Endodermal cell (in vitro differentiated cells): ENCODE data around the gene TRPM5. TPM values are rescaled to one million over a fixed set of nuclear protein-coding genes. Genes with fewer than 3 reads are reported as not detected.

ENCODE experiments used
- DNase-seq: peaks from one replicate; pipeline ENCODE4 v3.0.0-alpha.2; 2017
- H3K27ac ChIP-seq: 2 replicates; pipeline ENCODE4 v1.5.1; 2013; ENCODE audit warnings: mild to moderate bottlenecking, low read depth, low read length, moderate library complexity
- H3K27me3 ChIP-seq: 2 replicates; pipeline ENCODE4 v1.6.1; 2013; ENCODE audit warnings: mild to moderate bottlenecking, low read length, moderate library complexity; ENCODE audit not compliant: insufficient read depth, control insufficient read depth, poor library complexity, severe bottlenecking
- H3K36me3 ChIP-seq: 2 replicates; pipeline ENCODE4 v1.7.0; 2013; ENCODE audit warnings: mild to moderate bottlenecking, low read length, moderate library complexity; ENCODE audit not compliant: control insufficient read depth, insufficient read depth
- H3K4me1 ChIP-seq: one replicate; pipeline ENCODE4 v1.7.0; 2013; ENCODE audit warnings: low read length; ENCODE audit not compliant: control insufficient read depth, insufficient read depth
- H3K4me3 ChIP-seq: 2 replicates; pipeline ENCODE4 v1.5.1; 2013; ENCODE audit warnings: mild to moderate bottlenecking, low read length, moderate library complexity
- H3K9ac ChIP-seq: 2 replicates; pipeline ENCODE4 v1.6.1; 2013; ENCODE audit warnings: mild to moderate bottlenecking, low read length, moderate library complexity; ENCODE audit not compliant: poor library complexity, severe bottlenecking; ENCODE audit errors: extremely low read depth
- H3K9me3 ChIP-seq: 2 replicates; pipeline ENCODE4 v1.6.1; 2013; ENCODE audit warnings: mild to moderate bottlenecking, low read length, moderate library complexity; ENCODE audit not compliant: control insufficient read depth
- H3K27ac Mint-ChIP-seq: 2 replicates; pipeline ENCODE4 v1.8.0; 2020; ENCODE audit warnings: mixed read lengths
- H3K27me3 Mint-ChIP-seq: 2 replicates; pipeline ENCODE4 v1.8.0; 2021; ENCODE audit warnings: mild to moderate bottlenecking, mixed read lengths; ENCODE audit not compliant: insufficient read depth
- H3K36me3 Mint-ChIP-seq: 2 replicates; pipeline ENCODE4 v1.8.0; 2020; ENCODE audit warnings: low read depth, mixed read lengths
- H3K4me1 Mint-ChIP-seq: 2 replicates; pipeline ENCODE4 v1.8.0; 2020; ENCODE audit warnings: mixed read lengths
- H3K4me3 Mint-ChIP-seq: 2 replicates; pipeline ENCODE4 v1.8.0; 2020; ENCODE audit warnings: mild to moderate bottlenecking, moderate library complexity, mixed read lengths
- H3K9me3 Mint-ChIP-seq: 2 replicates; pipeline ENCODE4 v1.8.0; 2020; ENCODE audit warnings: mild to moderate bottlenecking, mixed read lengths
- CTCF ChIP-seq: fragments of 200-600 bp; sonication (generic); conservative IDR thresholded peaks from 2 replicates; pipeline ENCODE4 v1.5.0; 2021; ENCODE audit warnings: antibody characterized with exemption, mild to moderate bottlenecking
- WGBS, 2 experiments: methylation state at CpG; one replicate each; pipeline versions ENCODE4 v1.1.5 to v1.1.7; 2013; ENCODE audit warnings: missing lambda C conversion rate in 2 of 2, mixed read lengths in 1 of 2; ENCODE audit not compliant: insufficient coverage in 1 of 2, insufficient read length in 1 of 2; 5-methylcytosine and 5-hydroxymethylcytosine counted together
- total RNA-seq, 2 donors: library from RNA; stranded (reverse); fragmentation: NEBNext Ultra II Directional in 1 of 2; extraction: Animal tissue kit (Norgen Biotek cat#: 25700) in 1 of 2; gene quantifications; 2 replicates in 1 of 2; 3 replicates in 1 of 2; pipeline ENCODE4 v1.2.1, GENCODE V29; 2021

TRPM5 gene
- total RNA-seq, 2 donors from 2014 or later = 0.11 TPM

- H3K27me3 Mint-ChIP-seq = peaks cover 43% of the 10 kb centered on the region
- no peak for DNase-seq
- TF ChIP-seq CTCF = no peak
- H3K36me3 Mint-ChIP-seq = no peaks in the 10 kb centered on the region
- Histone ChIP-seq H3K27me3 (peaks cover 46% of the 10 kb centered on the region), H3K27ac (no peak overlapping the region), H3K9ac (no peak overlapping the region), H3K36me3 (no peaks in the 10 kb centered on the region), H3K4me3 (no peak overlapping the region), H3K4me1 (no peaks in the 10 kb centered on the region), H3K9me3 (no peaks in the 10 kb centered on the region)
- no peak overlapping the region for H3K27ac Mint-ChIP-seq
- WGBS, 2 experiments = 91 to 92% methylated on average over 12 of the region's 12 CpGs
- H3K9me3 Mint-ChIP-seq = no peaks in the 10 kb centered on the region
- no peaks in the 10 kb centered on the region for H3K4me1 Mint-ChIP-seq
- H3K4me3 Mint-ChIP-seq = no peak overlapping the region
Measured at GRCh38 chr11:2435288-2436012, 8.9 kb downstream of the TRPM5 start.

- no peak overlapping the region for H3K4me3 ChIP-seq
- H3K36me3 Mint-ChIP-seq = no peaks in the 10 kb centered on the region
- H3K4me3 Mint-ChIP-seq = no peak overlapping the region
- peaks cover 36% of the 10 kb centered on the region for H3K27me3 Mint-ChIP-seq
- H3K27ac ChIP-seq = no peak overlapping the region
- H3K9me3 Mint-ChIP-seq = no peaks in the 10 kb centered on the region
- 84 to 90% methylated on average over 8 to 11 of the region's 11 CpGs for WGBS, 2 experiments
- no peaks in the 10 kb centered on the region for H3K9me3 ChIP-seq
- H3K9ac ChIP-seq = no peak overlapping the region
- no peak overlapping the region for H3K27ac Mint-ChIP-seq
- TF ChIP-seq CTCF = no peak
- H3K4me1 ChIP-seq = no peaks in the 10 kb centered on the region
- no peak for DNase-seq
- H3K4me1 Mint-ChIP-seq = no peaks in the 10 kb centered on the region
- no peaks in the 10 kb centered on the region for H3K36me3 ChIP-seq
- H3K27me3 ChIP-seq = peaks cover 38% of the 10 kb centered on the region
Measured at GRCh38 chr11:2434506-2435255, 9.6 kb downstream of the TRPM5 start.

- DNase-seq = no peak
- Histone ChIP-seq H3K36me3 (no peaks in the 10 kb centered on the region), H3K9me3 (no peaks in the 10 kb centered on the region), H3K9ac (no peak overlapping the region), H3K4me3 (no peak overlapping the region), H3K4me1 (no peaks in the 10 kb centered on the region), H3K27me3 (peaks cover 32% of the 10 kb centered on the region), H3K27ac (no peak overlapping the region)
- WGBS, 2 experiments = 86 to 88% methylated on average over 5 to 8 of the region's 8 CpGs
- no peaks in the 10 kb centered on the region for H3K9me3 Mint-ChIP-seq
- H3K27ac Mint-ChIP-seq = no peak overlapping the region
- H3K36me3 Mint-ChIP-seq = no peaks in the 10 kb centered on the region
- H3K27me3 Mint-ChIP-seq = peaks cover 29% of the 10 kb centered on the region
- H3K4me1 Mint-ChIP-seq = no peaks in the 10 kb centered on the region
- no peak overlapping the region for H3K4me3 Mint-ChIP-seq
- TF ChIP-seq CTCF = no peak
Measured at GRCh38 chr11:2434008-2434407, 10.3 kb downstream of the TRPM5 start.
